Measurements from ENCODE around the gene SLC9C1. TPM values are rescaled to one million over a fixed set of nuclear protein-coding genes. Genes with fewer than 3 reads are reported as not detected.

SLC9C1 gene
- total and polyA plus RNA-seq, 2 of the 13 experiments (the other 11 are each of a cell fraction or from before 2014, with no cell fraction given), result not detected

GRCh38 chr3:112101916-112102315, 192.1 kb downstream of the SLC9C1 start:
- no peaks in the 10 kb centered on the region for H3K4me1 ChIP-seq (ENCODE audit: insufficient read depth, low read length)
- intact Hi-C loops (cut with micrococcal nuclease; ENCODE audit: unreplicated experiment) (no loop called here), in situ Hi-C loops (cut with HindIII; ENCODE audit: extremely low pct_ligation_motif_present, low pct_unique_long_range_greater_than_20kb) (no loop called here)
- BruUV-seq (replicated peaks), result no TSS peak
- no peaks in the 10 kb centered on the region for H4K20me1 ChIP-seq (ENCODE audit: insufficient read depth, low read length)
- H2AFZ ChIP-seq (ENCODE audit: low read length), result no peak overlapping the region
- TF ChIP-seq TFE3 (CRISPR knock-in tag; IDR thresholded peaks at IDR 0.05) (no peak), ZNF512 (CRISPR knock-in tag; IDR thresholded peaks at IDR 0.05) (no peak), ZNF333 (CRISPR knock-in tag; IDR thresholded peaks at IDR 0.05; ENCODE audit: borderline replicate concordance) (no peak), ATF7 (IDR thresholded peaks at IDR 0.05) (peak; percentile 61), ATF7 (CRISPR knock-in tag; IDR thresholded peaks at IDR 0.05) (no peak)
- H3K9me3 ChIP-seq (ENCODE audit: low read length), result no peaks in the 10 kb centered on the region
- H3K9ac ChIP-seq (ENCODE audit: insufficient read depth, low read depth, low read length), result no peak overlapping the region
- H3K36me3 ChIP-seq (replicated peaks in 1 of 2; ENCODE audit: control insufficient read depth in 1 of 2, insufficient read depth in 2 of 2, low read length in 2 of 2), result no peaks in the 10 kb centered on the region
- ATAC-seq (no peak), FAIRE-seq (no peak), DNase-seq (ENCODE audit: low spot score) (no peak)
- H3K27ac ChIP-seq (ENCODE audit: extremely low read length, insufficient read depth, low read length), result no peak overlapping the region
- CTCF ChIA-PET (ENCODE audit: low intra/inter-chr PET ratio, low total read pairs), result no interaction called here
- WGBS (ENCODE audit: low lambda C conversion rate), result 34% methylated on average over 2 of the region's 2 CpGs
- H3K27me3 ChIP-seq (ENCODE audit: control insufficient read depth in 1 of 2, insufficient read depth in 2 of 2, low read length in 2 of 2), result no peaks in the 10 kb centered on the region; a peak in 1 of 5 replicates
- POLR2A ChIA-PET, result no interaction called here
- H3K79me2 ChIP-seq (ENCODE audit: insufficient read depth, low read length), result no peaks in the 10 kb centered on the region
- no peak overlapping the region for H3K4me3 ChIP-seq (replicated peaks in 1 of 3; ENCODE audit: insufficient read depth in 1 of 3, low read depth in 2 of 3, low read length in 3 of 3)
- no peak overlapping the region for H3K4me2 ChIP-seq (ENCODE audit: low read depth, low read length)

- TF ChIP-seq REL (CRISPR knock-in tag; conservative IDR thresholded peaks at IDR 0.05), result no peak
- no peak for TF ChIP-seq KLF9 (CRISPR knock-in tag; IDR thresholded peaks at IDR 0.05; ENCODE audit: low read depth)
- TF ChIP-seq CREB1 (IDR thresholded peaks at IDR 0.05), result peak; percentile 34; the same call in 1 of the 2 replicates
- TF ChIP-seq CREB1 (CRISPR knock-in tag; IDR thresholded peaks at IDR 0.05), result no peak
- no peak for TF ChIP-seq ZNF878 (CRISPR knock-in tag; IDR thresholded peaks at IDR 0.05)
- TF ChIP-seq FOSL2 (CRISPR knock-in tag; IDR thresholded peaks at IDR 0.05), result 0 out of 2 replicates have a peak, but pooled peaks have one; percentile 6
- TF ChIP-seq ZBTB21 (CRISPR knock-in tag; IDR thresholded peaks at IDR 0.05), result peak; percentile 42; the same call in 1 of the 2 replicates
- in situ Hi-C loops (cut with HindIII; ENCODE audit: extremely low pct_ligation_motif_present, low pct_unique_long_range_greater_than_20kb), result no loop called here
- intact Hi-C loops (cut with micrococcal nuclease; ENCODE audit: unreplicated experiment), result no loop called here
- H2AFZ ChIP-seq (ENCODE audit: low read length), result no peak overlapping the region
- H3K9me3 ChIP-seq (ENCODE audit: low read length), result no peaks in the 10 kb centered on the region
- CTCF ChIA-PET (ENCODE audit: low intra/inter-chr PET ratio, low total read pairs), result no interaction called here
- H3K4me3 ChIP-seq (replicated peaks in 1 of 3; ENCODE audit: insufficient read depth in 1 of 3, low read depth in 2 of 3, low read length in 3 of 3), result no peak overlapping the region
- no peak overlapping the region for H3K9ac ChIP-seq (ENCODE audit: insufficient read depth, low read depth, low read length)
- no TSS peak for BruUV-seq (replicated peaks)
- no peaks in the 10 kb centered on the region for H3K79me2 ChIP-seq (ENCODE audit: insufficient read depth, low read length)
- H3K4me2 ChIP-seq (ENCODE audit: low read depth, low read length), result no peak overlapping the region
- no peaks in the 10 kb centered on the region for H4K20me1 ChIP-seq (ENCODE audit: insufficient read depth, low read length)
- H3K27me3 ChIP-seq (ENCODE audit: control insufficient read depth in 1 of 2, insufficient read depth in 2 of 2, low read length in 2 of 2), result no peaks in the 10 kb centered on the region
- POLR2A ChIA-PET, result interaction anchor here (0.7 kb wide), 1 partner anchor 11 kb away, joined by 3 read pairs; the partner anchor contains the start of gene C3orf52
- FAIRE-seq, result no peak
- no peak overlapping the region for H3K27ac ChIP-seq (ENCODE audit: extremely low read length, insufficient read depth, low read length)
- DNase-seq (ENCODE audit: low spot score), result peak; percentile 48
- H3K36me3 ChIP-seq (replicated peaks in 1 of 2; ENCODE audit: control insufficient read depth in 1 of 2, insufficient read depth in 2 of 2, low read length in 2 of 2), result no peaks in the 10 kb centered on the region
- ATAC-seq, result no peak; the same call in 2 of the 3 replicates
- H3K4me1 ChIP-seq (ENCODE audit: insufficient read depth, low read length), result no peaks in the 10 kb centered on the region
- 26% methylated on average over 4 of the region's 4 CpGs for WGBS (ENCODE audit: low lambda C conversion rate)
These were observed 196.6 kb downstream of the SLC9C1 start for GRCh38 chr3:112097378-112097777.
